GM18867 (cell line): ENCODE results near the gene ANKRD60.

Source experiments
- ATAC-seq: cut with Tn5 transposase; IDR thresholded peaks from one replicate; pipeline ENCODE4 v1.9.1; 2021; ENCODE audit warnings: mild to moderate bottlenecking, moderate library complexity; ENCODE audit not compliant: unreplicated experiment

ANKRD60 gene

GRCh38 chr20:58224974-58225373 is 3.5 kb downstream of the ANKRD60 start:
- ATAC-seq, result no peak

GRCh38 chr20:58224097-58224496 is 4.4 kb downstream of the ANKRD60 start:
- no peak for ATAC-seq

- ATAC-seq, result no peak
Measured at GRCh38 chr20:58223358-58223941, 5.0 kb downstream of the ANKRD60 start.

- ATAC-seq, result no peak
Measured at GRCh38 chr20:58222446-58222845, 6.0 kb downstream of the ANKRD60 start.

- no peak for ATAC-seq
Measured at GRCh38 chr20:58219342-58219700, 9.1 kb downstream of the ANKRD60 start.

GRCh38 chr20:58218665-58219341 is 9.7 kb downstream of the ANKRD60 start:
- no peak for ATAC-seq

- ATAC-seq, result no peak
Measured at GRCh38 chr20:58216334-58216733, 12.1 kb downstream of the ANKRD60 start.

- ATAC-seq, result no peak
Measured at GRCh38 chr20:58215116-58215515, 13.3 kb downstream of the ANKRD60 start.

GRCh38 chr20:58214310-58214709 is 14.1 kb downstream of the ANKRD60 start:
- ATAC-seq, result no peak

GRCh38 chr20:58213716-58214115 is 14.7 kb downstream of the ANKRD60 start:
- no peak for ATAC-seq

GRCh38 chr20:58213121-58213520 is 15.3 kb downstream of the ANKRD60 start:
- ATAC-seq, result no peak

- ATAC-seq, result no peak
Measured at GRCh38 chr20:58212636-58213035, 15.8 kb downstream of the ANKRD60 start.

GRCh38 chr20:58210398-58210747 is 18.1 kb downstream of the ANKRD60 start:
- ATAC-seq, result no peak

- no peak for ATAC-seq
Measured at GRCh38 chr20:58209652-58210397, 18.6 kb downstream of the ANKRD60 start.

- no peak for ATAC-seq
Measured at GRCh38 chr20:58208944-58209343, 19.5 kb downstream of the ANKRD60 start.

GRCh38 chr20:58205850-58206249 is 22.6 kb downstream of the ANKRD60 start:
- ATAC-seq, result no peak

GRCh38 chr20:58202044-58202443 is 26.4 kb downstream of the ANKRD60 start:
- ATAC-seq, result no peak

GRCh38 chr20:58201616-58202015 is 26.8 kb downstream of the ANKRD60 start:
- no peak for ATAC-seq

- no peak for ATAC-seq
Measured at GRCh38 chr20:58199469-58199868, 29.0 kb downstream of the ANKRD60 start.

- ATAC-seq, result no peak
Measured at GRCh38 chr20:58198901-58199355, 29.5 kb downstream of the ANKRD60 start.

- no peak for ATAC-seq
Measured at GRCh38 chr20:58198384-58198783, 30.1 kb downstream of the ANKRD60 start.

- ATAC-seq, result no peak
Measured at GRCh38 chr20:58197185-58197469, 31.3 kb downstream of the ANKRD60 start.
